OCI-LY3 (cell line): ENCODE results near the gene HJV.
A peak's percentile ranks its signal among the peaks of the same experiment; 100 is the strongest.

ENCODE experiments used
- H2AFZ ChIP-seq: fragments of 200-600, 300-600 bp; shearing (Covaris generic); 2 replicates; pipeline ENCODE4 v1.6.0; 2014; ENCODE audit warnings: antibody characterized with exemption, low read depth, low read length
- H3K27ac ChIP-seq: fragments of 200-600, 300-600 bp; sonication (generic); 2 replicates; pipeline ENCODE4 v1.5.1; 2014; ENCODE audit warnings: mild to moderate bottlenecking, low read length, moderate library complexity, mixed read lengths
- H3K27me3 ChIP-seq: fragments of 200-600, 300-600 bp; sonication (generic); 2 replicates; pipeline ENCODE4 v1.6.1; 2014; ENCODE audit warnings: low read depth, low read length, mixed read lengths
- H3K36me3 ChIP-seq: fragments of 200-600, 300-600 bp; sonication (generic); replicated peaks from 2 replicates; pipeline ENCODE3; 2014; ENCODE audit warnings: low read depth, low read length, mixed read lengths
- H3K4me1 ChIP-seq: fragments of 300-600, 200-600 bp; sonication (generic); 2 replicates; pipeline ENCODE4 v1.6.1; 2014; ENCODE audit warnings: low read length, mixed read lengths
- H3K4me2 ChIP-seq: fragments of 200-600, 300-600 bp; sonication (generic); 2 replicates; pipeline ENCODE4 v1.6.1; 2014; ENCODE audit warnings: low read length, mixed read lengths
- H3K4me3 ChIP-seq: fragments of 300-600, 200-600 bp; sonication (generic); 2 replicates; pipeline ENCODE4 v1.5.1; 2014; ENCODE audit warnings: antibody characterized with exemption, mild to moderate bottlenecking, low read length, moderate library complexity
- H3K79me2 ChIP-seq: fragments of 300-600, 200-600 bp; shearing (Covaris generic); 2 replicates; pipeline ENCODE4 v1.6.1; 2014; ENCODE audit warnings: mild to moderate bottlenecking, low read length, mixed read lengths
- H3K9ac ChIP-seq: fragments of 300-600, 200-600 bp; shearing (Covaris generic); 2 replicates; pipeline ENCODE4 v1.6.0; 2014; ENCODE audit warnings: mild to moderate bottlenecking, low read length, moderate library complexity
- H3K9me3 ChIP-seq: fragments of 200-600, 300-600 bp; shearing (Covaris generic); 2 replicates; pipeline ENCODE4 v1.6.1; 2014; ENCODE audit warnings: low read length, mixed read lengths; ENCODE audit not compliant: insufficient read depth
- H4K20me1 ChIP-seq: fragments of 200-600, 300-600 bp; sonication (generic); 2 replicates; pipeline ENCODE4 v1.6.1; 2016; ENCODE audit warnings: low read length, mixed read lengths; ENCODE audit not compliant: insufficient read depth
- EZH2phosphoT487 ChIP-seq: fragments of 200-600 bp; shearing (Covaris generic); IDR thresholded peaks from 2 replicates; pipeline ENCODE4 v1.6.1; 2018; ENCODE audit warnings: antibody characterized with exemption, mixed run types, low read depth
- TF ChIP-seq, protein P1 (sequence below): fragments of 200-600, 300-600 bp; sonication (generic); IDR thresholded peaks from 2 replicates; pipeline ENCODE4 v1.5.1; 2014; ENCODE audit warnings: antibody characterized with exemption, low read length, low read depth

The HJV gene

DNA sequence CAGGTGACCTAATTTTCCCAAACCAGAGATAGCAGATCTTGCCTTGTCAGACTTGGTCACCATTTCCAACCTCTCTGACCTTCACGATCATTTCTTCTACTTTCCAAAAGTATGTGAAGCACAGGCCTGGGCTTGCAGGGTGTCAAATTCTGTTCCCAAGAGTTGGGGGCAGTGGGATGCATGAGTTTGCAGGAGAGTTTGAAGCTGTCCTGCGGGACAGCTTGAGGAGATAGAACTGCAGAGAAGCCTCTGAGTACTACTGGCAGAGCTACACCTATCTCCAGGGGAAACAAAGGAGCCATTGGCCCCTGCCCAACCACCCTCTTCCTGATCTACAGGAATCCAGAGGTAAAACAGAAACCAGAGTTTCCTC, 36.4 kb downstream of the HJV start:
- Histone ChIP-seq H3K79me2 (no peaks in the 10 kb centered on the region), H4K20me1 (no peaks in the 10 kb centered on the region), H3K4me3 (no peak overlapping the region), H3K9me3 (no peaks in the 10 kb centered on the region), H3K36me3 (no peaks in the 10 kb centered on the region), H3K9ac (0 out of 2 replicates have a peak overlapping the region, but pooled peaks have one; percentile 1), H3K4me1 (peaks cover 46% of the 10 kb centered on the region), H3K4me2 (no peak overlapping the region), H2AFZ (peak overlapping the region; percentile 51; the same call in 1 of the 2 replicates), H3K27ac (no peak overlapping the region), H3K27me3 (no peaks in the 10 kb centered on the region)
- no peak for TF ChIP-seq EZH2phosphoT487
- TF ChIP-seq, protein P1, sequence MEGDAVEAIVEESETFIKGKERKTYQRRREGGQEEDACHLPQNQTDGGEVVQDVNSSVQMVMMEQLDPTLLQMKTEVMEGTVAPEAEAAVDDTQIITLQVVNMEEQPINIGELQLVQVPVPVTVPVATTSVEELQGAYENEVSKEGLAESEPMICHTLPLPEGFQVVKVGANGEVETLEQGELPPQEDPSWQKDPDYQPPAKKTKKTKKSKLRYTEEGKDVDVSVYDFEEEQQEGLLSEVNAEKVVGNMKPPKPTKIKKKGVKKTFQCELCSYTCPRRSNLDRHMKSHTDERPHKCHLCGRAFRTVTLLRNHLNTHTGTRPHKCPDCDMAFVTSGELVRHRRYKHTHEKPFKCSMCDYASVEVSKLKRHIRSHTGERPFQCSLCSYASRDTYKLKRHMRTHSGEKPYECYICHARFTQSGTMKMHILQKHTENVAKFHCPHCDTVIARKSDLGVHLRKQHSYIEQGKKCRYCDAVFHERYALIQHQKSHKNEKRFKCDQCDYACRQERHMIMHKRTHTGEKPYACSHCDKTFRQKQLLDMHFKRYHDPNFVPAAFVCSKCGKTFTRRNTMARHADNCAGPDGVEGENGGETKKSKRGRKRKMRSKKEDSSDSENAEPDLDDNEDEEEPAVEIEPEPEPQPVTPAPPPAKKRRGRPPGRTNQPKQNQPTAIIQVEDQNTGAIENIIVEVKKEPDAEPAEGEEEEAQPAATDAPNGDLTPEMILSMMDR: no peak

DNA sequence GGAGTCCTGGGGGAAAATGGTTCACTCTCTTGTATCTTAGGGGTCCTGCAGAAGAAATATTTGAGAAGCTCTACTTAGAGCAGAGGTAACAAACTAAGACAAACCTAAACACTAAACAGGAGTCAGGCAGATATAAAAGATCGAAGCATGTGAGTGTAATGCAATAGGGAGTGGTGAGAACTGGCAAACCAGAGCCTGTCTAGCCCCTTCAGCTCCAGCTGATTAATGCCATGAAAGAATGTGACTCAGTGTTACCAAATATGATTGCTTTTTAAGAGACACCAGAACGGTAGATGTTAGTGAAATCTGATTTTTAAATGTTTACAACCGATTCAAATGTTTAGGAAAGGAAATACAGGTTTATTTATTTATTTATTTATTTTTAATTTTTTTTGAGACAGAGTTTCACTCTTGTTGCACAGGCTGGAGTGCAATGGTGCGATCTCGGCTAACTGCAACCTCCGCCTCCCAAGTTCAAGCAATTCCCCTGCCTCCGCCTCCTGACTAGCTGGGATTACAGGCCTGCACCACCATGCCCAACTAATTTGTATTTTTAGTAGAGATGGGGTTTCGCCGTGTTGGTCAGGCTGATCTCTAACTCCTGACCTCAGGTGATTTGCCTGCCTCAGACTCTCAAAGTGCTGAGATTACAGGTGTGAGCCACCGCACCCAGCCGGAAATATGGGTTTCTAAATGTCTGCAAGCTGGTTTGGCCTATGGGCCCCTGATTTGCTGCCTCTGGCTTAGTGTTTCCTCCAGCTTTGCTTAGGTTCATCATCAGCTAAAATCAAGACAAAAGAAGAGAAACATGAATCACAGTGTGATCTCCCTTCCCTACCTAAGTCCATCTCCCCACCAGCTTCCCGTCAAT, 37.3 kb downstream of the HJV start:
- 0 out of 2 replicates have a peak overlapping the region, but pooled peaks have one; percentile 38 for H2AFZ ChIP-seq
- H3K27me3 ChIP-seq: no peaks in the 10 kb centered on the region
- H3K9me3 ChIP-seq: no peaks in the 10 kb centered on the region
- H3K27ac ChIP-seq: no peak overlapping the region
- no peak overlapping the region for H3K9ac ChIP-seq
- H3K4me1 ChIP-seq: peaks cover 56% of the 10 kb centered on the region
- H4K20me1 ChIP-seq: no peaks in the 10 kb centered on the region
- no peak overlapping the region for H3K4me2 ChIP-seq
- H3K79me2 ChIP-seq: no peaks in the 10 kb centered on the region
- TF ChIP-seq EZH2phosphoT487: no peak
- TF ChIP-seq, protein P1: no peak
- H3K36me3 ChIP-seq: no peaks in the 10 kb centered on the region
- H3K4me3 ChIP-seq: no peak overlapping the region

DNA sequence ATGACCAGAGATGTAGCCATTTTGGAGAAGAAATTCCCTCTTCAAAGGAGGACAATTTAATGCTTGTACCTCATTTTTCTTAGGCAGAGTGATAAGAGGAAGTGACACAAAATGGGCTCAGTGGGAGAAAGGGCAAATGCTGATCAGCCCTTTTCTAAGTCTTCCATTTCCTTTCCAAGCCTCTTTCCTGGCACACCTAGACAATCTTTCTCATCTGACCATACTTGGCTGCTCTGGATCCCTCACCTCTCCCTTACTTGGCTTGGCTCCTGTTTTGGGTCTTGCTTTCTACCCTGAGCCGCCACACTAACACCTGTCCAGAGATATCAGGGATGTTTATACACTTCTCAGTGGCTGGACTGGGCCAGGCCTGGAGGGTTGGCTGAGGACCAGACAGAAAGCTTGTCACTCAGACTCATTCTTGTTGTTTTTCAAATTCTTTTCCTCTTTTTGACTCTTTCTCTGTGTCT, 38.3 kb downstream of the HJV start:
- H4K20me1 ChIP-seq: no peaks in the 10 kb centered on the region
- H3K27me3 ChIP-seq: no peaks in the 10 kb centered on the region
- peak overlapping the region; percentile 49; the same call in 1 of the 2 replicates for H2AFZ ChIP-seq
- no peak overlapping the region for H3K4me3 ChIP-seq
- no peaks in the 10 kb centered on the region for H3K36me3 ChIP-seq
- H3K4me2 ChIP-seq: no peak overlapping the region; the same call in 1 of the 2 replicates
- H3K79me2 ChIP-seq: no peaks in the 10 kb centered on the region
- no peak overlapping the region; the same call in 1 of the 2 replicates for H3K9ac ChIP-seq
- TF ChIP-seq EZH2phosphoT487: no peak
- TF ChIP-seq, protein P1: no peak
- H3K4me1 ChIP-seq: peaks cover 60% of the 10 kb centered on the region
- no peaks in the 10 kb centered on the region for H3K9me3 ChIP-seq
- no peak overlapping the region for H3K27ac ChIP-seq

DNA sequence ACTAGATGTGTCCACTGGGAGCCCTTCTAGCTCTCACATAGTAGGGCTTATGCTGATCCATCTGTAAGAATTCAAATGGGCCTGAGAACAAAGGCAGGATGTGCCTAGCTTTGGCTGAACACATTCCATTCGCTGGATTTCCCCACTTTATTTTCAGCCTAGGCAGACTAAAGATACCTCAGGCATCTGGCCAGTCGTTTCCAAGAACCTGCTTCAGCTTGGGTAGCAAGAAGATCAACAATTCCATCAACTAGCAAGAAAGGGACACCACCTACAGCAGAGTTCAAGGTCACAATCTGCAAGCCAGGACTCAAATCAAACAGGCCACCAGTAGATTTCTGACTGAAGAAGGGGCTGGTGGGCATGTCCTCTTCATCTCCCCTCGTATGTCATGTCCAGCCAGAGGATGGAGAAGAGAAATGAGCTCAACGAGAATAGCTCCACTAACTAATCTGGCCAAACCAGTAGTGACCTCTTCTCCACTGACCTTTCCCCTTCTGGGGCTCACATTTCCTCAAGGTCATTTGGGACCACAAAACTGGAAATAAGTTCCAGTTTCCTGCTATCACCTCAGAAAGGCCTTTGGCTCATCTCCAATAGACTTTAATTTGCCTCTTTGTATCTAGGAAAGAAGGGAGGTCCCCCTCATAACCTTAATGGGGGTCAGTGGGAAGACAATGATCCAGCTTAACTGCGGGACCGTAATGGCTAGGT, 39.4 kb downstream of the HJV start:
- Histone ChIP-seq H3K9ac (no peak overlapping the region), H3K36me3 (no peaks in the 10 kb centered on the region), H3K27me3 (no peaks in the 10 kb centered on the region), H3K79me2 (no peaks in the 10 kb centered on the region), H3K4me3 (no peak overlapping the region), H2AFZ (no peak overlapping the region), H3K4me1 (peaks cover 67% of the 10 kb centered on the region), H3K4me2 (no peak overlapping the region), H3K27ac (no peak overlapping the region), H3K9me3 (no peaks in the 10 kb centered on the region), H4K20me1 (no peaks in the 10 kb centered on the region)
- TF ChIP-seq EZH2phosphoT487: no peak
- TF ChIP-seq, protein P1: no peak
